Left lung (tissue), 10 donors: ENCODE results near the gene STMN1. TPM values are rescaled to one million over a fixed set of nuclear protein-coding genes. Genes with fewer than 3 reads are reported as not detected.

Experiments used
- ATAC-seq: fragments of 200-7000 bp; cut with Tn5 transposase; one replicate; pipeline ENCODE4 v1.9.1; 2020; ENCODE audit warnings: moderate library complexity
- DNase-seq, 4 donors: peaks; one replicate each; pipeline ENCODE4 v3.0.0-alpha.2; 2013 to 2020
- H3K27ac ChIP-seq, 2 donors: fragments of 200-600 bp; sonication (generic) in 1 of 2; one replicate each; pipeline versions ENCODE4 v1.5.0 to v1.8.0; 2020 to 2021
- H3K27me3 ChIP-seq, 2 donors: fragments of 200-600 bp; sonication (generic) in 1 of 2; one replicate each; pipeline versions ENCODE4 v1.5.0 to v1.8.0; 2020 to 2021
- H3K36me3 ChIP-seq, 2 donors: fragments of 200-600 bp; sonication (generic) in 1 of 2; one replicate each; pipeline versions ENCODE4 v1.5.0 to v1.8.0; 2020 to 2021
- H3K4me1 ChIP-seq, 2 donors: fragments of 200-600 bp; one replicate each; pipeline ENCODE4 v1.8.0; 2021
- H3K4me3 ChIP-seq, 2 donors: fragments of 200-600 bp; sonication (generic) in 1 of 2; one replicate each; pipeline versions ENCODE4 v1.5.0 to v1.8.0; 2020 to 2021; ENCODE audit warnings: mild to moderate bottlenecking in 1 of 2
- H3K9me3 ChIP-seq, 2 donors: fragments of 200-600 bp; sonication (generic) in 1 of 2; one replicate each; pipeline versions ENCODE4 v1.5.0 to v1.8.0; 2020 to 2021
- CTCF ChIP-seq, 2 donors: fragments of 200-600 bp; sonication (generic) in 1 of 2; IDR thresholded peaks; one replicate each; pipeline versions ENCODE4 v1.5.0 to v1.8.0; 2021; ENCODE audit warnings: antibody characterized with exemption in 2 of 2
- intact Hi-C, 2 donors: fragments of 100-400 bp; cut with DNase I; formaldehyde crosslinking; loops; one replicate each; pipeline versions ENCODE4 v1.11.2 to v1.14.2; 2022
- polyA plus RNA-seq, 6 donors: library from polyadenylated mRNA; unstranded; fragments of 120-200 nt; gene quantifications; one replicate each; pipeline ENCODE4 v1.2.1, GENCODE V29; 2013; ENCODE audit not compliant: insufficient read length in 6 of 6
- total RNA-seq, 2 donors: library from RNA; stranded (reverse); fragmentation: NEBNext Ultra II Directional; extraction: Animal tissue kit (Norgen Biotek cat#: 25700); gene quantifications; one replicate each; pipeline ENCODE4 v1.2.1, GENCODE V29; 2021
- donor health status: DM: no; HTN: yes; CAD: no.
- donor health status: DM: no; HTN: no; CAD: no.

STMN1 gene
- total and polyA plus RNA-seq, 8 donors, result 50.7 to 1,392 (median 917) TPM

DNA sequence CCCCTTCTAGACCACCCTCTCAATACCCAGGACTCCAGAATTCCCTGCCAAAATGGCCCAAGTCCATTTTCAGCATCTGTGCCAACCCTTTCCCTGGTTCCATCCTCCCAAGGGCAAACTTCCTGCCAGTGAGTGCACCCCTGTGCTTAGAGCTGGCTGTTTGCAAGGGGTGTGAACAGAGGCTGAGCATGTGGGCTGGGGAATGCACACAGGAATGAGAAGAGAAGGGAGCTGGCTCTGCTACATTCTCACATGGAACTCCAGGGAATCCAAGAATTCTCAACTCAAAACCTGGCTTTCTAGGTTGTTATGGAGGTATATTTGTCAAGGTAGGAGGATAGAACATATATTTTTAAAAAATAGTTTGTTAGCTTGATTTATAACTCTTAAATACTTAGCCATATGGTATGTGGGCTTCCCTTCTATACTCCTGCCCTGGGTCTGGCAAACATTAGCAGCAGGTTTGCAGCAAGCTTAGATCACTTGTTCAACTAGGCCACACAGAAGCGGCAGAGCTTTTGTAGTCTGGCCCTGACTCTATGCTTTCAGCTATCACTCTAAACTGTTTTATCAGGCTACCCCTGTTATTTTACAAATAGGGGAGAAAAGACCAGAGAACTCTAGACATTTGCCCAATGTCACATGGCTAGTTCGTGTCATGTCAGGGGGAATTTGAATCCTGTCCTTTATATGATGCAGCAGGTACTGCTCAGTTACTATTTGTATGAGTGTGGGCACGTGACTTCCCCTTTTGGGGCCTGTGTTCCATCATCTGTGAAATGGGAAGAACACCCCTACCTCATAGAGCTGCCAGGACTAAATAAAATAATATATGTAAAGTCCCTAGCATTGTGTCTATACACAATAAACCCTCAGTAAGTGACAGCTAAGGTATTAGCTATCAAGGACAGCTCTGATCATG, 8.1 kb upstream of the STMN1 start:
- Histone ChIP-seq H3K4me1 (no peaks in the 10 kb centered on the region), H3K9me3 (no peaks in the 10 kb centered on the region), H3K4me3 (no peak overlapping the region), H3K27ac (no peak overlapping the region), H3K27me3 (no peaks in the 10 kb centered on the region), H3K36me3 (no peaks in the 10 kb centered on the region)
- peak; percentile 86 for ATAC-seq
- intact Hi-C loops, result no loop called here
- DNase-seq, result no peak
- TF ChIP-seq CTCF (IDR thresholded peaks at IDR 0.05), result no peak

DNA sequence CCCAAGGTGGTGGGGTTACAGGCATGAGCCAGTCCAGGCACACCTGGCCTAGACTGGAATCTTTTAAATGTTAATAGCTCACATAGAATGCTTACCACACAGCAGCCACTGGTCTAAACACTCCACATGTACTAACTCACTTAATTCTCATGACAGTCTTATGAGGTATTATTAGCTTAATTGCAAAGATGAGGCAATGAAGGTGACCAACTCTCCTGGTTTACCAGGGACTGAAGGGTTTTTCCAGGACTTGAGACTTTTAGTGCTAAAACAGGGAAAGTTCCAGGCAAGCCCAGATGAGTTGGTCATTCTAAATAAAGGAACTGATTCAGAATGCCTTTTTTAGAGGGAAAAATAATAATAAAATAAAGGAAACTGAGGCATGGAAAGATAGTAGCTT, 7.0 kb upstream of the STMN1 start:
- Histone ChIP-seq H3K36me3 (no peaks in the 10 kb centered on the region), H3K27me3 (no peaks in the 10 kb centered on the region), H3K4me1 (no peaks in the 10 kb centered on the region), H3K27ac (no peak overlapping the region), H3K4me3 (no peak overlapping the region), H3K9me3 (no peaks in the 10 kb centered on the region)
- DNase-seq, result no peak
- no peak for TF ChIP-seq CTCF (IDR thresholded peaks at IDR 0.05)
- no peak for ATAC-seq
- intact Hi-C loops, result no loop called here

DNA sequence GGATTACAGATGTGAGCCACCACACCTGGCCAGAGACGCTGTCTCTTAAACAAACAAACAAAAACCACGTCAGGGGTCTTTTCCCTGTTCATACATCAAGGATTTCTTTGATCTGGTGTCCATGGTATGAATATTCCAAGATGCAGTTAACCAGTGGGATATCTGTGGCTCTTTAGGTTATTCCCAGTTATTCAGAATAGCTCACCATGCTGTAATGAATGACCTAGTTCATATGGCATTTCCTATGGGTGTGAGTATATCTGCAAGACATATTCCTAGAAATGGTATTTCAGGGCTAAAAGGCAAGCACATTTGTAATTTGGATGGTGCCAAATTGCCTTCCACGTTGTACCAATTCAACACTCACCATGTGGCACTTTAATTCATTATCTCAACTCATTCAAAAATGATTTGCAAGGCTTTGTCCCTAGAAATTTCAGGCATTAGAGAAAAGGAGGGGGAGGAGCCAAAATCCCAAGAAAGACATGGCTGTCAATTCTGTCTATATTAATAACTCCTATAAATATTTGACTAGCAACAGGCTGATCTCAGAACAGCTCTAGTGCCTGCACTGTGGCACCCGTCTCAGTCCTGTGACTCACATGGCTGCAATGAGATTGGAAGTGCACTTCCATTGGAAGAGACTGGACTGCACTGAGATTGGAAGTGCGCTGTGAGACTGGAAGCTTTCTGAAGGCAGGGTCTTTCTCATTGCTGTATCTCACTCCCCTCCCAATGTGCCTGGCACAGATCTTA, 6.0 kb upstream of the STMN1 start:
- intact Hi-C loops, result no loop called here
- DNase-seq, result no peak
- no peak overlapping the region for H3K4me3 ChIP-seq
- TF ChIP-seq CTCF (IDR thresholded peaks at IDR 0.05), result no peak
- no peak overlapping the region for H3K27ac ChIP-seq
- peak; percentile 44 for ATAC-seq
- no peaks in the 10 kb centered on the region for H3K27me3 ChIP-seq
- no peaks in the 10 kb centered on the region for H3K4me1 ChIP-seq
- no peaks in the 10 kb centered on the region for H3K9me3 ChIP-seq
- no peaks in the 10 kb centered on the region for H3K36me3 ChIP-seq

GRCh38 chr1:25911162-25911561, 4.9 kb upstream of the STMN1 start:
- ATAC-seq, result no peak
- Histone ChIP-seq H3K9me3 (no peaks in the 10 kb centered on the region), H3K27me3 (peaks cover 0 to 8% of the 10 kb centered on the region in 2 donors), H3K4me3 (no peak overlapping the region), H3K36me3 (no peaks in the 10 kb centered on the region), H3K4me1 (peaks cover 0 to 8% of the 10 kb centered on the region in 2 donors), H3K27ac (no peak overlapping the region)
- intact Hi-C loops, result no loop called here
- DNase-seq, result no peak
- TF ChIP-seq CTCF (IDR thresholded peaks at IDR 0.05), result no peak

DNA sequence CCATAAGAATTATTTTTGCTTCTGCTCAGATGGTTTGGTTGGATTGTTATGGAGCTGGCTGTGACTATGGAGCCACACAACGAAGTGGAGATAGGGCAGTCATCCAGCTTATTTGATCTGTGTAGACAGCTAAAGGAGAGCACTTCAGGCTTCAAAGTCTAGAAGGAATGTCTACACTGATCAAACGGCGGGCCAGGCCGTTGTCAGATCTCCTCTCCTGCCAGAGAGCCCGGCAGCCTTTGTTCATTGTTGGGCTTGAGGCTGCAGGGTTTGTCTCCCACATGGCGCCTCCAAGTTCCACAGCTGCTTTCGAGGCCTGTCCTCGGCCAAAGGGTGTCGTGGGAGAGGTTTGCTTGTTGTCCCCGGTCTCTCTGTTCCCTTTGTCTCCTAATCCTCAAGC, 2.8 kb upstream of the STMN1 start:
- Histone ChIP-seq H3K9me3 (no peaks in the 10 kb centered on the region), H3K27me3 (peaks cover 0 to 9% of the 10 kb centered on the region in 2 donors), H3K4me1 (peaks cover 0 to 26% of the 10 kb centered on the region in 2 donors), H3K36me3 (no peaks in the 10 kb centered on the region), H3K4me3 (no peak overlapping the region), H3K27ac (no peak overlapping the region)
- intact Hi-C loops, result no loop called here
- DNase-seq, result no peak
- no peak for ATAC-seq
- no peak for TF ChIP-seq CTCF (IDR thresholded peaks at IDR 0.05)
